DMS153 treated with DMSO at 0.1 percent for 48 hours (cell line): Measurements from ENCODE around the gene CCDC91.
"Not testable (repeated sequence)": the region's sequence is repeated elsewhere in the genome, so short reads cannot be mapped to it uniquely, and the experiment has no call there.

Source experiments
- DNase-seq: peaks from one replicate; lab custom pipeline; 2025; ENCODE audit not compliant: unreplicated experiment; lab: John Stamatoyannopoulos, UW

CCDC91 gene

DNA sequence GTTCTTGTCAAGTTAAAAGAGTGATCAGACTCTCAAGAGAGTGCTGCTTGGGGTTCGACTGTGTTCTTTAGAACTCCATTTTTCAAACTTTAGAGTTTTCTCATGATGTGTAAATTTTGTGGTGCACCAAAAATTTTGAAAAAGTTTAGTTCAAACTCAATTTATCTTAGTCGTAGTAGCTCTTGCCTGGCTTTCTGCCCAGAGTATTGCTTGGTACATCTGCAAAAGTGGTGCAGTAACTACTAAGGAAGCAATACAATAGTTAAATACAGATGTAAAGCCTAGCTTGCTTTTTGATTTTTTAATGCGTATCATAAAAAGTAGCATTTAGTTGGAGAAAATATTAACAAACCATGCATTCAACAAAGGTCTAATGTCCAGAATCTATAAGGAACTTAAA, 9.5 kb upstream of the CCDC91 start:
- DNase-seq = no peak

- DNase-seq = no peak
Measured at GRCh38 chr12:28184375-28184774, 5.9 kb upstream of the CCDC91 start.

- DNase-seq = no peak
Measured at GRCh38 chr12:28186500-28186899, 3.8 kb upstream of the CCDC91 start.

- no peak for DNase-seq
Measured at GRCh38 chr12:28189784-28190320, 404 bp upstream of the CCDC91 start.

DNA sequence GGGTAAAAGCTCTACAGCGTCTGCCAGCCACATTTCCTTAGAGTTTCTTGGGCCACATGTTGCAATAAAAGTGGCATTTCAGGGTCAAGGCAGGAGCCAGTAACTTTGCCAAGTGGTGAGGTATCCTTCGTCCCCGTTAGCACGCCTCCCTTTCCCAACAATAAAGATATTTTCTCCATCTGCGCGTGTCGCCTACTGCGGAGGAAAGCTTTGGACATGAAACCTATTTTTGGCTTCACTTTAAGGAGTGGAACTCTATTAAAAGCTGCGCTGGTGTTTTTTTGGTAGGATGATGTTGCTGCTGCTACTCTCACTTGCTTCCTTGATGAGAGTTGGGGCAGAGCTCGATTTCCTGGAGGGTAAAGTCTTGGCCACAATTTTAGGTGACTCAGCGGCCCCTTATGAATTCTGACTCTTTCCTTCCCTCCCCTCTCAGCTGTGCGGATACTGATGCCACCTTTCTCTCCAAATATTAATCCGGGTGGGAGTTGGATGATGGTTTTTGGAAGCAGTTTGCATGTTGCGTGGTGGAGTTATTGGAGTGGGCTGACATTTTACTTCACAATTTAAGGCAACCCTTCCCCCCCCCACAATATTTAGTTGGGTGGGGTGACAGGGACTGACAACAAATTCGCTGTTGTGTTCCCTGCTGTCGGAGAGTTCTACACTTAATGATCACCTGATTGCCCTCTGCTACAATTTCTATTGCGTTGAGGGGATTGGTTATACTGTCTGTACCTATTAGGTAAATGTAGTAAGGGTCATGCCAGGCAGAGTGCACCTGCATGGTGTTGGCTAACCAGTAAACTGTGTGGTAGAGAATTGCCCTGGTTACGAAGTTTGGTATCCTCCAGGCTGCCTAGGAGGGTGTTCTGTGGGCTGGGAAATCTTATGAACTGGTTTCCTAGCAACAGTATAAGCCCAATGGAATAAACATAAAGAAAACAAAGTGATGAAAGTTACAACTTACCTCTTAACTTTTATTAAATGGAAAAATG, 1.1 kb downstream of the CCDC91 start:
- no peak for DNase-seq

GRCh38 chr12:28192125-28192524, 1.9 kb downstream of the CCDC91 start:
- no peak for DNase-seq

- DNase-seq = not testable (repeated sequence)
Measured at GRCh38 chr12:28194621-28195020, 4.4 kb downstream of the CCDC91 start.

DNA sequence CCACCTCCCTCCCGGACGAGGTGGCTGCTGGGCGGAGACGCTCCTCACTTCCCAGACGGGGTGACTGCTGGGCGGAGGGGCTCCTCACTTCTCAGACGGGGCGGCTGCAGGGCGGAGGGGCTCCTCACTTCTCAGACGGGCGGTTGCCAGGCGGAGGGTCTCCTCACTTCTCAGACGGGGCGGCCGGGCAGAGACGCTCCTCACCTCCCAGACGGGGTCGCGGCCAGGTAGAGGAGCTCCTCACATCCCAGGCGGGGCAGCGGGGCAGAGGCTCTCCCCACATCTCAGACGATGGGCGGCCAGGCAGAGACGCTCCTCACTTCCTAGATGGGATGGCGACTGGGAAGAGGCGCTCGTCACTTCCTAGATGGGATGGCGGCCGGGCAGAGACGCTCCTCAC, 10.9 kb downstream of the CCDC91 start:
- not testable (repeated sequence) for DNase-seq

GRCh38 chr12:28202374-28203130, 12.3 kb downstream of the CCDC91 start:
- DNase-seq = no peak

- no peak for DNase-seq
Measured at GRCh38 chr12:28209782-28210181, 19.5 kb downstream of the CCDC91 start.

GRCh38 chr12:28212182-28212581, 21.9 kb downstream of the CCDC91 start:
- no peak for DNase-seq

- no peak for DNase-seq
Measured at GRCh38 chr12:28215021-28215420, 24.8 kb downstream of the CCDC91 start.

GRCh38 chr12:28216016-28216415, 25.8 kb downstream of the CCDC91 start:
- no peak for DNase-seq

DNA sequence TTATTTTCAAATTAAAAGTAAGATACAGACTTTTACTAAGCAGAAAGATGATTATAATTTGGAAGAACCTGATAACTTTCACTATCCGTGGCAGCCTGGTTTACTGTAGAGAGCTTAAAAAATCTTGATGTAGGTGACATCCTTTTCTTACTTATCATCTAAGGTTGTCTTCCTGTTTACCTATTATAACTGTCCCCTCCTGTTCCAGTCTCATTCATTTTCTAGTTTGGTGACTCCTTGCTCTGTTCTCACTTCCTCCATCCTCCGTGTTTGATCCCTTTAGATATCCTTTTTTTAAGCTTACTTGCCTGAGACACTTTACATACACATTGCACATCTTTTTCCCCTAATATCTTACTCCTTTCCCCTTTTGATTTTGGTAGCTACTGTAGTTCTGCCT, 27.5 kb downstream of the CCDC91 start:
- DNase-seq = no peak

GRCh38 chr12:28218875-28219274, 28.6 kb downstream of the CCDC91 start:
- DNase-seq = no peak

- no peak for DNase-seq
Measured at GRCh38 chr12:28219827-28220226, 29.6 kb downstream of the CCDC91 start.

DNA sequence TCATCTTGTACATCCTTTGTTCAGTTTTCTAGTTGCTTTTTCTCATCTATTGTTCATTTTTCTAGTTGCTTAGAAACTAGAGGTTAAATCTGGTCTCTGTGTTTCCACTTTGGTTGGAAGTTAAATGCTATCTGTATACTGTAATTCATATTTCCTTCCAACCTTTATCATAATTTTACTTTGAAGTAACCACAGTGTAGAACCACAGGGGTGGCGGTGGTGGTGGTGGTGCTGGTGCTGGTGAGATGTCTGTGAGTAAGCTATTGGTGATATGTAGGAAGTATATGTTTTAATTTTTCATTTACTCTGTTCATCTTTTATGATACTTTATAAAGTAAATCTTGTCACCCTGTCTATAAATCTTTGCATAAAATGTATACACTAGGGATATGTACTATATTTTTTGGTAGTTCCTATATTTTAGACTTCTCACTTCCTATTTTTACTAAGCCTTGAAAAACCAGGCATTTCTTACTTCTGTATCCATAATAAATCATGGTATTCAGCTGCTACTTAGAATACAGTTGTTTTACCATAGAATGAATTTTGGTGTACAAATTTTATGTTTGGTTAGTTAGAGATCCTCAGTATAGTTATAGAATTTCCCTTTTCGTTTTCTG, 31.9 kb downstream of the CCDC91 start:
- no peak for DNase-seq

DNA sequence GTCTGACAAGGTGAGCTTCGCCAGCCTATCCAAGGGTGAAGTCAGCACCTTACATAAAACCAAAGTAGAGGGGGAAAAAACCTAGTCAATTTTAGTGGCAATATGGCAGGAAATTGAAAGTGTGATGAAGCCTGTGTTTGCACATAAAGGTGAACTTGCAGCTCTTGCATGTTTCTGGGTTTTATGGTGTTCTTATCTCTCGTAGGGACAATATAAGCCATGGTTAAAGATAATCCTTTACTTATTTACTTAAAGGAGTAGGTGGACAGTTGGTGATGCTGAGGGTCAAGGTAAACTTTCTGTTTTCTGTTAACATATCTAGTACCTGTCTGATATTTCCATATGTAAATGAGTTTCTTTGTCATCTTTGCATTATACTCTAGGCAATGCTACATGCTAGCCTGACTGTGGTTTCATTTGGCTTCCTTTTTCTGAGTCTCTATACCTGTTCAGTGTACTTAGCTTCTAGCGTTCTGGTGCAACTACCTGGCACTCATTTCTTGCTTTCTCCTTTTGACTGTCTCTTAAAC, 32.8 kb downstream of the CCDC91 start:
- no peak for DNase-seq

GRCh38 chr12:28223858-28224257, 33.6 kb downstream of the CCDC91 start:
- DNase-seq = no peak

- DNase-seq = no peak
Measured at GRCh38 chr12:28226705-28227104, 36.4 kb downstream of the CCDC91 start.

DNA sequence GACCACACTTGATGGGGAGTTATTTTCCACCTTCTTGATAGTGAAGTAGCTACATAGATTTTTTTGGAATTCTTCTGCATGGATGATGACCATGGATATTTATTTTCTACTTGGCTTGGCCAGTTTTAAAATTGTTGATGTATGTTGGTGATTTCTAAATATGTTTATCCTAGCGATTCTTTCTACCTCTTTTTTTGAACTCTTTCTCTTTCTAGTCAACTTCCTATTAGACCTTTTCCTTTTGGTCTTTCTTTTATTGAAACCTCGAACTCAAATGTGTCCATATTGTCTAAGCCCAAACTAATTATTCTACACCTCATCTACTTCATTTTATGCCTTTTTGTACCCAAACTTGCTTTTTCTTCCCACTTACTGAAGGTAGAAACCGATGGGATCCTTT, 37.0 kb downstream of the CCDC91 start:
- no peak for DNase-seq
